ENCODE data around the gene IRF7.

- no peak for TF ChIP-seq TAF1 (IDR thresholded peaks at IDR 0.05; ENCODE audit: low read depth, low read length)
- TF ChIP-seq POLR2AphosphoS5 (IDR thresholded peaks at IDR 0.05; ENCODE audit: low read depth, low read length): no peak
- no peak for TF ChIP-seq SPI1 (IDR thresholded peaks at IDR 0.05; ENCODE audit: low read depth, low read length)
- TF ChIP-seq POLR2A (IDR thresholded peaks at IDR 0.05; ENCODE audit: low read depth, low read length): no peak
- TF ChIP-seq POU2F2 (IDR thresholded peaks at IDR 0.05; ENCODE audit: low read depth, low read length): no peak
These were observed 5.5 kb downstream of the IRF7 start for GRCh38 chr11:610146-610801.

All from GM12891 (cell line).